WTC11 (cell line): Measurements from ENCODE around the gene CDIP1. TPM values are rescaled to one million over a fixed set of nuclear protein-coding genes. Genes with fewer than 3 reads are reported as not detected.
A peak's percentile ranks its signal among the peaks of the same experiment; 100 is the strongest.

Experiments used
- ATAC-seq: fragments of 200-7000 bp; cut with Tn5 transposase; 2 replicates; pipeline ENCODE4 v1.10.0; 2021; ENCODE audit warnings: mild to moderate bottlenecking, moderate library complexity
- CTCF ChIA-PET: fragments of 300-600 bp; sonication (Branson Sonifier 250); formaldehyde crosslinking; loops from one replicate; lab custom pipeline; 2021; ENCODE audit warnings: antibody characterized with exemption; lab: Charles Lee
- POLR2A ChIA-PET: fragments of 350-600 bp; sonication (Branson Sonifier 250); formaldehyde crosslinking; loops from one replicate; lab custom pipeline; 2021; ENCODE audit warnings: antibody characterized with exemption; lab: Charles Lee
- DNase-seq: peaks from one replicate; pipeline ENCODE4 v3.0.0; 2021; ENCODE audit warnings: low spot score
- H3K27ac Mint-ChIP-seq: 2 replicates; pipeline ENCODE4 v1.8.0; 2021; ENCODE audit warnings: mixed read lengths
- H3K27me3 Mint-ChIP-seq: 2 replicates; pipeline ENCODE4 v1.8.0; 2021; ENCODE audit warnings: low read depth, mild to moderate bottlenecking, moderate library complexity, mixed read lengths
- H3K36me3 Mint-ChIP-seq: 2 replicates; pipeline ENCODE4 v1.8.0; 2021; ENCODE audit warnings: mixed read lengths
- H3K4me1 Mint-ChIP-seq: 2 replicates; pipeline ENCODE4 v1.8.0; 2022; ENCODE audit warnings: mixed read lengths
- H3K4me3 Mint-ChIP-seq: 2 replicates; pipeline ENCODE4 v1.8.0; 2021; ENCODE audit warnings: mild to moderate bottlenecking, moderate library complexity, mixed read lengths
- H3K9me3 Mint-ChIP-seq: 2 replicates; pipeline ENCODE4 v1.8.0; 2021; ENCODE audit warnings: mixed read lengths
- ATF1 ChIP-seq: sonication (generic); formaldehyde crosslinking; IDR thresholded peaks from 2 replicates; pipeline ENCODE4 v1.8.1; 2023; ENCODE audit warnings: mild to moderate bottlenecking, moderate library complexity, missing genetic modification reagents
- ELF4 ChIP-seq: sonication (generic); formaldehyde crosslinking; IDR thresholded peaks from 2 replicates; pipeline ENCODE4 v1.8.1; 2022; ENCODE audit warnings: low read depth, mild to moderate bottlenecking, moderate library complexity, missing genetic modification reagents
- ESRRA ChIP-seq: sonication (generic); formaldehyde crosslinking; IDR thresholded peaks from 2 replicates; pipeline ENCODE4 v1.8.1; 2022; ENCODE audit warnings: mild to moderate bottlenecking, missing genetic modification reagents, borderline replicate concordance
- ETV6 ChIP-seq: sonication (generic); formaldehyde crosslinking; IDR thresholded peaks from 2 replicates; pipeline ENCODE4 v1.8.1; 2022; ENCODE audit warnings: mild to moderate bottlenecking, missing genetic modification reagents
- FOXJ3 ChIP-seq: sonication (generic); formaldehyde crosslinking; IDR thresholded peaks from 2 replicates; pipeline ENCODE4 v1.9.0; 2021; ENCODE audit warnings: missing genetic modification reagents, mild to moderate bottlenecking, borderline replicate concordance
- FOXP1 ChIP-seq: sonication (generic); formaldehyde crosslinking; IDR thresholded peaks from 2 replicates; pipeline ENCODE4 v1.8.0; 2022; ENCODE audit warnings: missing genetic modification reagents, mild to moderate bottlenecking, moderate library complexity, borderline replicate concordance
- GRHL2 ChIP-seq: fragments of 250-450 bp; sonication (Bioruptor Pico); IDR thresholded peaks from 2 replicates; pipeline ENCODE4 v1.8.0; 2022; ENCODE audit warnings: mild to moderate bottlenecking, moderate library complexity; ENCODE audit not compliant: insufficient replicate concordance, severe bottlenecking
- NFE2L1 ChIP-seq: sonication (generic); formaldehyde crosslinking; IDR thresholded peaks from 2 replicates; pipeline ENCODE4 v1.8.1; 2023; ENCODE audit warnings: missing genetic modification reagents
- NFYB ChIP-seq: sonication (generic); formaldehyde crosslinking; conservative IDR thresholded peaks from 2 replicates; pipeline ENCODE4 v1.8.0; 2022; ENCODE audit warnings: low read depth, missing genetic modification reagents
- NR2C2 ChIP-seq: sonication (generic); formaldehyde crosslinking; IDR thresholded peaks from 2 replicates; pipeline ENCODE4 v1.8.0; 2022; ENCODE audit warnings: mild to moderate bottlenecking, missing genetic modification reagents
- OVOL2 ChIP-seq: fragments of 250-450 bp; sonication (Bioruptor Pico); IDR thresholded peaks from 2 replicates; pipeline ENCODE4 v1.9.0; 2021; ENCODE audit warnings: mild to moderate bottlenecking, borderline replicate concordance
- ZNF121 ChIP-seq: sonication (generic); formaldehyde crosslinking; IDR thresholded peaks from 2 replicates; pipeline ENCODE4 v1.8.0; 2023; ENCODE audit warnings: missing genetic modification reagents
- ZNF416 ChIP-seq: fragments of 250-450 bp; sonication (Bioruptor Pico); IDR thresholded peaks from 2 replicates; pipeline ENCODE4 v1.9.0; 2021; ENCODE audit warnings: mild to moderate bottlenecking, inconsistent platforms
- total RNA-seq: library from RNA; stranded (reverse); gene quantifications from 3 replicates; pipeline ENCODE4 v1.2.3, GENCODE V29; 2021
- TF ChIP-seq, protein P1 (sequence below): sonication (generic); formaldehyde crosslinking; IDR thresholded peaks from 2 replicates; pipeline ENCODE4 v1.8.0; 2023; ENCODE audit warnings: mild to moderate bottlenecking, missing genetic modification reagents
- TF ChIP-seq, protein P2 (sequence below): sonication (generic); formaldehyde crosslinking; IDR thresholded peaks from 2 replicates; pipeline ENCODE4 v1.8.0; 2023; ENCODE audit warnings: missing genetic modification reagents, mild to moderate bottlenecking, borderline replicate concordance
- TF ChIP-seq, protein P3 (sequence below): sonication (generic); formaldehyde crosslinking; IDR thresholded peaks from 2 replicates; pipeline ENCODE4 v1.8.0; 2022; ENCODE audit warnings: mild to moderate bottlenecking, missing genetic modification reagents
- TF ChIP-seq, protein P4 (sequence below): sonication (generic); formaldehyde crosslinking; IDR thresholded peaks from 2 replicates; pipeline ENCODE4 v1.8.1; 2023; ENCODE audit warnings: mild to moderate bottlenecking, missing genetic modification reagents
- TF ChIP-seq, protein P5 (sequence below): sonication (generic); formaldehyde crosslinking; IDR thresholded peaks from 2 replicates; pipeline ENCODE4 v1.8.0; 2022; ENCODE audit warnings: mild to moderate bottlenecking, missing genetic modification reagents

Gene CDIP1
- total RNA-seq, 1 experiment from 2014 or later: 68.9 TPM

DNA sequence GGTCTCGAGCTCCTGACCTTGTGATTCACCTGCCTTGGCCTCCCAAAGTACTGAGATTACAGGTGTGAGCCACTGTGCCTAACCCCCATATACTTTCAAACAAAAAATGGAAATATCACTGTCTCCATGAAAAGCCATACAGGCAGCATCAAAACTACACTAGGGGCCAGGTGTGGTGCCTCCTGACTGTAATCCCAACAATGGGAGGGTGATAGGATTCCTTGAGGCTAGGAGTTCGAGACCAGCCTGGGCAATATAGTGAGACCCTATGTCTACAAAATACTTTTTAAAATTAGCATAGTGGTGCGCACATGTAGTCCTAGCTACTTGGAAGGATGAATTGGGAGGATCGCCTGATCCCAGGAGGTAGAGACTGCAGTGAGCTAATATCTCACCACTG lies 46.7 kb downstream of the CDIP1 start:
- CTCF ChIA-PET: interaction anchor here (0.6 to 1.5 kb wide), 3 partner anchors 14 to 191 kb away, joined by 3 to 4 read pairs (median 4); no protein-coding TSS in a partner anchor
- TF ChIP-seq NFE2L1 (CRISPR knock-in tag) (no peak), ATF1 (CRISPR knock-in tag) (no peak), FOXP1 (CRISPR knock-in tag) (no peak), ZNF121 (CRISPR knock-in tag) (peak; percentile 67; the same call in 1 of the 2 replicates)
- TF ChIP-seq, all 79 proteins: peak for 1
- no peaks in the 10 kb centered on the region for H3K27me3 Mint-ChIP-seq
- no peak for ATAC-seq
- DNase-seq: no peak
- H3K4me1 Mint-ChIP-seq: peaks cover 6% of the 10 kb centered on the region; the same call in 1 of the 2 replicates
- H3K36me3 Mint-ChIP-seq: no peaks in the 10 kb centered on the region
- H3K9me3 Mint-ChIP-seq: no peaks in the 10 kb centered on the region
- H3K4me3 Mint-ChIP-seq: no peak overlapping the region
- H3K27ac Mint-ChIP-seq: no peak overlapping the region
- POLR2A ChIA-PET: interaction anchor here (1.3 kb wide), 1 partner anchor 38 kb away, joined by 3 read pairs; no protein-coding TSS in a partner anchor

DNA sequence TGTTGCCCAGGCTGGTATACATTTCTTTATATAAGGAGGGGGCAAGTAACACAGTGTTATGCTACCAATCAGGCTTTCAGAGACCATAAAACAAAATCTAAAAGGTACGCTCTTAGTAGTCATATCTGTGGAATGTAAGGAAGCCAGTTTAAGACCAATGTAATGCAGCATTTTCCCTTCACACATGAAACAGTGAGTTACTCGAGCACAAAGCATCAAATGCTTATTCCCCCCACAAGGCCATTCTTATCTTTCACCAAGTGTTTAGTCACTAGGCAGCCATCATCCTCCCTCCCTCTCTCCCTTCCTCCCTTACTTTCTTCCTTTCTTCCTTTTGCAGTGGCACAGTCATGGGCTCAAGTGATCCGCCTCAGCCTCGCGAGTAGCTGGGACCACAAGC lies 49.5 kb downstream of the CDIP1 start:
- H3K4me1 Mint-ChIP-seq: no peaks in the 10 kb centered on the region
- ATAC-seq: no peak
- no peaks in the 10 kb centered on the region for H3K27me3 Mint-ChIP-seq
- CTCF ChIA-PET: no interaction called here
- H3K9me3 Mint-ChIP-seq: no peaks in the 10 kb centered on the region
- H3K27ac Mint-ChIP-seq: no peak overlapping the region
- POLR2A ChIA-PET: no interaction called here
- DNase-seq: no peak
- H3K36me3 Mint-ChIP-seq: no peaks in the 10 kb centered on the region
- H3K4me3 Mint-ChIP-seq: no peak overlapping the region
- TF ChIP-seq ELF4 (CRISPR knock-in tag): no peak
- no peak for TF ChIP-seq ETV6 (CRISPR knock-in tag)

DNA sequence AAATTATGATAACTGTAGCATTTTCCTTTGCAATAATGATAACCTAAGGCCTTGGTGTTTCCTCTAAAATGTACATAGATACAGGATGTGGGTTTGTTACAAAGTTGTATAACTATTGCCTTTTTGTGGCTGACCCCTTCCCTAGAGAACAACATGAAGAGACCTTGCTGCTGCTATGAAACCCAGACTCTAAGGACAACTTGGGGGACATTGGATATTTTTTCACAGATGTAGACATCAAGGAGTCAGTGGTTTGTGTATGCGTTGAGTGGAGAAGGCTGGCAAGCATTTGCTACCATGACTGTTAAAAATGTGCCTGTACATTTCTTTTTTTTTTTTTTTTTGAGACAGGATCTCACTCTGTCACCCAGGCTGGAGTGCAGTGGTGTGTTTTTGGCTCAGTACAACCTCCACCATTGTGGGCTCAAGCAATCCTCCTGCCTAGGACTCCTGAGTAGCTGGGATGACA lies 50.0 kb downstream of the CDIP1 start:
- ATAC-seq (no peak), DNase-seq (no peak)
- no peak overlapping the region for H3K4me3 Mint-ChIP-seq
- no peaks in the 10 kb centered on the region for H3K27me3 Mint-ChIP-seq
- H3K4me1 Mint-ChIP-seq: no peaks in the 10 kb centered on the region
- no peak overlapping the region for H3K27ac Mint-ChIP-seq
- H3K36me3 Mint-ChIP-seq: no peaks in the 10 kb centered on the region
- CTCF ChIA-PET: interaction anchor here (0.6 to 1.7 kb wide), 4 partner anchors 63 to 1002 kb away, joined by 3 to 5 read pairs (median 4); no protein-coding TSS in a partner anchor
- POLR2A ChIA-PET: interaction anchor here (0.6 kb wide), 1 partner anchor 499 kb away, joined by 3 read pairs; no protein-coding TSS in a partner anchor
- no peaks in the 10 kb centered on the region for H3K9me3 Mint-ChIP-seq
- TF ChIP-seq FOXJ3 (CRISPR knock-in tag) (no peak), NFYB (CRISPR knock-in tag) (no peak), GRHL2 (CRISPR knock-in tag) (no peak), ATF1 (CRISPR knock-in tag) (no peak), ESRRA (no peak), NR2C2 (no peak), OVOL2 (no peak), ZNF416 (no peak)
- TF ChIP-seq, protein P1, sequence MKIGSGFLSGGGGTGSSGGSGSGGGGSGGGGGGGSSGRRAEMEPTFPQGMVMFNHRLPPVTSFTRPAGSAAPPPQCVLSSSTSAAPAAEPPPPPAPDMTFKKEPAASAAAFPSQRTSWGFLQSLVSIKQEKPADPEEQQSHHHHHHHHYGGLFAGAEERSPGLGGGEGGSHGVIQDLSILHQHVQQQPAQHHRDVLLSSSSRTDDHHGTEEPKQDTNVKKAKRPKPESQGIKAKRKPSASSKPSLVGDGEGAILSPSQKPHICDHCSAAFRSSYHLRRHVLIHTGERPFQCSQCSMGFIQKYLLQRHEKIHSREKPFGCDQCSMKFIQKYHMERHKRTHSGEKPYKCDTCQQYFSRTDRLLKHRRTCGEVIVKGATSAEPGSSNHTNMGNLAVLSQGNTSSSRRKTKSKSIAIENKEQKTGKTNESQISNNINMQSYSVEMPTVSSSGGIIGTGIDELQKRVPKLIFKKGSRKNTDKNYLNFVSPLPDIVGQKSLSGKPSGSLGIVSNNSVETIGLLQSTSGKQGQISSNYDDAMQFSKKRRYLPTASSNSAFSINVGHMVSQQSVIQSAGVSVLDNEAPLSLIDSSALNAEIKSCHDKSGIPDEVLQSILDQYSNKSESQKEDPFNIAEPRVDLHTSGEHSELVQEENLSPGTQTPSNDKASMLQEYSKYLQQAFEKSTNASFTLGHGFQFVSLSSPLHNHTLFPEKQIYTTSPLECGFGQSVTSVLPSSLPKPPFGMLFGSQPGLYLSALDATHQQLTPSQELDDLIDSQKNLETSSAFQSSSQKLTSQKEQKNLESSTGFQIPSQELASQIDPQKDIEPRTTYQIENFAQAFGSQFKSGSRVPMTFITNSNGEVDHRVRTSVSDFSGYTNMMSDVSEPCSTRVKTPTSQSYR (CRISPR knock-in tag): no peak
- TF ChIP-seq, protein P2, sequence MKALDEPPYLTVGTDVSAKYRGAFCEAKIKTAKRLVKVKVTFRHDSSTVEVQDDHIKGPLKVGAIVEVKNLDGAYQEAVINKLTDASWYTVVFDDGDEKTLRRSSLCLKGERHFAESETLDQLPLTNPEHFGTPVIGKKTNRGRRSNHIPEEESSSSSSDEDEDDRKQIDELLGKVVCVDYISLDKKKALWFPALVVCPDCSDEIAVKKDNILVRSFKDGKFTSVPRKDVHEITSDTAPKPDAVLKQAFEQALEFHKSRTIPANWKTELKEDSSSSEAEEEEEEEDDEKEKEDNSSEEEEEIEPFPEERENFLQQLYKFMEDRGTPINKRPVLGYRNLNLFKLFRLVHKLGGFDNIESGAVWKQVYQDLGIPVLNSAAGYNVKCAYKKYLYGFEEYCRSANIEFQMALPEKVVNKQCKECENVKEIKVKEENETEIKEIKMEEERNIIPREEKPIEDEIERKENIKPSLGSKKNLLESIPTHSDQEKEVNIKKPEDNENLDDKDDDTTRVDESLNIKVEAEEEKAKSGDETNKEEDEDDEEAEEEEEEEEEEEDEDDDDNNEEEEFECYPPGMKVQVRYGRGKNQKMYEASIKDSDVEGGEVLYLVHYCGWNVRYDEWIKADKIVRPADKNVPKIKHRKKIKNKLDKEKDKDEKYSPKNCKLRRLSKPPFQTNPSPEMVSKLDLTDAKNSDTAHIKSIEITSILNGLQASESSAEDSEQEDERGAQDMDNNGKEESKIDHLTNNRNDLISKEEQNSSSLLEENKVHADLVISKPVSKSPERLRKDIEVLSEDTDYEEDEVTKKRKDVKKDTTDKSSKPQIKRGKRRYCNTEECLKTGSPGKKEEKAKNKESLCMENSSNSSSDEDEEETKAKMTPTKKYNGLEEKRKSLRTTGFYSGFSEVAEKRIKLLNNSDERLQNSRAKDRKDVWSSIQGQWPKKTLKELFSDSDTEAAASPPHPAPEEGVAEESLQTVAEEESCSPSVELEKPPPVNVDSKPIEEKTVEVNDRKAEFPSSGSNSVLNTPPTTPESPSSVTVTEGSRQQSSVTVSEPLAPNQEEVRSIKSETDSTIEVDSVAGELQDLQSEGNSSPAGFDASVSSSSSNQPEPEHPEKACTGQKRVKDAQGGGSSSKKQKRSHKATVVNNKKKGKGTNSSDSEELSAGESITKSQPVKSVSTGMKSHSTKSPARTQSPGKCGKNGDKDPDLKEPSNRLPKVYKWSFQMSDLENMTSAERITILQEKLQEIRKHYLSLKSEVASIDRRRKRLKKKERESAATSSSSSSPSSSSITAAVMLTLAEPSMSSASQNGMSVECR: no peak
- TF ChIP-seq, protein P3, sequence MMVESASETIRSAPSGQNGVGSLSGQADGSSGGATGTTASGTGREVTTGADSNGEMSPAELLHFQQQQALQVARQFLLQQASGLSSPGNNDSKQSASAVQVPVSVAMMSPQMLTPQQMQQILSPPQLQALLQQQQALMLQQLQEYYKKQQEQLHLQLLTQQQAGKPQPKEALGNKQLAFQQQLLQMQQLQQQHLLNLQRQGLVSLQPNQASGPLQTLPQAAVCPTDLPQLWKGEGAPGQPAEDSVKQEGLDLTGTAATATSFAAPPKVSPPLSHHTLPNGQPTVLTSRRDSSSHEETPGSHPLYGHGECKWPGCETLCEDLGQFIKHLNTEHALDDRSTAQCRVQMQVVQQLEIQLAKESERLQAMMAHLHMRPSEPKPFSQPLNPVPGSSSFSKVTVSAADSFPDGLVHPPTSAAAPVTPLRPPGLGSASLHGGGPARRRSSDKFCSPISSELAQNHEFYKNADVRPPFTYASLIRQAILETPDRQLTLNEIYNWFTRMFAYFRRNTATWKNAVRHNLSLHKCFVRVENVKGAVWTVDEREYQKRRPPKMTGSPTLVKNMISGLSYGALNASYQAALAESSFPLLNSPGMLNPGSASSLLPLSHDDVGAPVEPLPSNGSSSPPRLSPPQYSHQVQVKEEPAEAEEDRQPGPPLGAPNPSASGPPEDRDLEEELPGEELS: no peak
- TF ChIP-seq, protein P4, sequence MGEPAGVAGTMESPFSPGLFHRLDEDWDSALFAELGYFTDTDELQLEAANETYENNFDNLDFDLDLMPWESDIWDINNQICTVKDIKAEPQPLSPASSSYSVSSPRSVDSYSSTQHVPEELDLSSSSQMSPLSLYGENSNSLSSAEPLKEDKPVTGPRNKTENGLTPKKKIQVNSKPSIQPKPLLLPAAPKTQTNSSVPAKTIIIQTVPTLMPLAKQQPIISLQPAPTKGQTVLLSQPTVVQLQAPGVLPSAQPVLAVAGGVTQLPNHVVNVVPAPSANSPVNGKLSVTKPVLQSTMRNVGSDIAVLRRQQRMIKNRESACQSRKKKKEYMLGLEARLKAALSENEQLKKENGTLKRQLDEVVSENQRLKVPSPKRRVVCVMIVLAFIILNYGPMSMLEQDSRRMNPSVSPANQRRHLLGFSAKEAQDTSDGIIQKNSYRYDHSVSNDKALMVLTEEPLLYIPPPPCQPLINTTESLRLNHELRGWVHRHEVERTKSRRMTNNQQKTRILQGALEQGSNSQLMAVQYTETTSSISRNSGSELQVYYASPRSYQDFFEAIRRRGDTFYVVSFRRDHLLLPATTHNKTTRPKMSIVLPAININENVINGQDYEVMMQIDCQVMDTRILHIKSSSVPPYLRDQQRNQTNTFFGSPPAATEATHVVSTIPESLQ (CRISPR knock-in tag): no peak
- TF ChIP-seq, protein P5, sequence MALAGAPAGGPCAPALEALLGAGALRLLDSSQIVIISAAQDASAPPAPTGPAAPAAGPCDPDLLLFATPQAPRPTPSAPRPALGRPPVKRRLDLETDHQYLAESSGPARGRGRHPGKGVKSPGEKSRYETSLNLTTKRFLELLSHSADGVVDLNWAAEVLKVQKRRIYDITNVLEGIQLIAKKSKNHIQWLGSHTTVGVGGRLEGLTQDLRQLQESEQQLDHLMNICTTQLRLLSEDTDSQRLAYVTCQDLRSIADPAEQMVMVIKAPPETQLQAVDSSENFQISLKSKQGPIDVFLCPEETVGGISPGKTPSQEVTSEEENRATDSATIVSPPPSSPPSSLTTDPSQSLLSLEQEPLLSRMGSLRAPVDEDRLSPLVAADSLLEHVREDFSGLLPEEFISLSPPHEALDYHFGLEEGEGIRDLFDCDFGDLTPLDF (CRISPR knock-in tag): no peak
